ENCODE results near the gene ZNF764.

DNA sequence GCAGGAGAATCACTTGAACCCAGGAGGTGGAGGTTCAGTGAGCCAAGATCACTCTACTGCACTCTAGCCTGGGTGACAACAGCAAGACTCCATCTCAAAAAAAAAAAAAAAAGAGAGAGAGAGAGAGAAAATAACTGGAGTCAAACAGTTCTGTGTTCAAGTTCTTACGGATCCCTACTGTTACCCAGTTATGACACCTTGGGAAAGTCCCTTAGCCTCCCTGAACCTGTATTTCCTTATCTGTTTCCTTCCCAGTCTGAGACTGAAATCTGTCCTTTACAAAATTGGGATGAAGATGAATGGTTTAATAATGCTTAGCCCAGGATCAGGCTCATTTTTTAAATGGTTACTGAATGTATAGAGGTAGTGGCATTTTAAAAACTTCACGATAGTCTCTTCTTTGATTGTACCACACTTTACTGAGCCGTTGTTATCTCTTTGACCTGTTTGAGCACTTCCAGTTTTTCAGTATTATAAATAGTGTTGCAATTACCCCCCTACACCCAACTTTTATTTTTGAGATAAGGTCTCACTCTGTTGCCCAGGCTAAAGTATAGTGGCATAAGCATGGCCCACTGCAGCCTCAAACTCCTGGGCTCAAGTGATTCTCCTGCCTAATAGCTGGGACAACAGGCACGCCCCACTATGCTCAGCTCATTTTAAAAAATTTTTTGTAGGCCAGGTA lies 49.0 kb downstream of the ZNF764 start:
- TF ChIP-seq POLR2A (IDR thresholded peaks at IDR 0.05) = no peak
- TF ChIP-seq, protein P1, sequence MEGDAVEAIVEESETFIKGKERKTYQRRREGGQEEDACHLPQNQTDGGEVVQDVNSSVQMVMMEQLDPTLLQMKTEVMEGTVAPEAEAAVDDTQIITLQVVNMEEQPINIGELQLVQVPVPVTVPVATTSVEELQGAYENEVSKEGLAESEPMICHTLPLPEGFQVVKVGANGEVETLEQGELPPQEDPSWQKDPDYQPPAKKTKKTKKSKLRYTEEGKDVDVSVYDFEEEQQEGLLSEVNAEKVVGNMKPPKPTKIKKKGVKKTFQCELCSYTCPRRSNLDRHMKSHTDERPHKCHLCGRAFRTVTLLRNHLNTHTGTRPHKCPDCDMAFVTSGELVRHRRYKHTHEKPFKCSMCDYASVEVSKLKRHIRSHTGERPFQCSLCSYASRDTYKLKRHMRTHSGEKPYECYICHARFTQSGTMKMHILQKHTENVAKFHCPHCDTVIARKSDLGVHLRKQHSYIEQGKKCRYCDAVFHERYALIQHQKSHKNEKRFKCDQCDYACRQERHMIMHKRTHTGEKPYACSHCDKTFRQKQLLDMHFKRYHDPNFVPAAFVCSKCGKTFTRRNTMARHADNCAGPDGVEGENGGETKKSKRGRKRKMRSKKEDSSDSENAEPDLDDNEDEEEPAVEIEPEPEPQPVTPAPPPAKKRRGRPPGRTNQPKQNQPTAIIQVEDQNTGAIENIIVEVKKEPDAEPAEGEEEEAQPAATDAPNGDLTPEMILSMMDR (IDR thresholded peaks at IDR 0.05) = no peak

All from lower leg skin (tissue), 3 donors.